Fibroblast of skin of scalp (primary cell): ENCODE measurements around the gene EXOC8. TPM values are rescaled to one million over a fixed set of nuclear protein-coding genes. Genes with fewer than 3 reads are reported as not detected.

Experiments
- DNase-seq: peaks from one replicate; pipeline ENCODE4 v3.0.0-alpha.2; 2013
- polyA plus RNA-seq, 2 experiments: library from polyadenylated mRNA; unstranded; fragments of 120-200 nt; gene quantifications; one replicate each; pipeline ENCODE4 v1.2.1, GENCODE V29; 2013; ENCODE audit not compliant: insufficient read length in 2 of 2

The EXOC8 gene, protein sequence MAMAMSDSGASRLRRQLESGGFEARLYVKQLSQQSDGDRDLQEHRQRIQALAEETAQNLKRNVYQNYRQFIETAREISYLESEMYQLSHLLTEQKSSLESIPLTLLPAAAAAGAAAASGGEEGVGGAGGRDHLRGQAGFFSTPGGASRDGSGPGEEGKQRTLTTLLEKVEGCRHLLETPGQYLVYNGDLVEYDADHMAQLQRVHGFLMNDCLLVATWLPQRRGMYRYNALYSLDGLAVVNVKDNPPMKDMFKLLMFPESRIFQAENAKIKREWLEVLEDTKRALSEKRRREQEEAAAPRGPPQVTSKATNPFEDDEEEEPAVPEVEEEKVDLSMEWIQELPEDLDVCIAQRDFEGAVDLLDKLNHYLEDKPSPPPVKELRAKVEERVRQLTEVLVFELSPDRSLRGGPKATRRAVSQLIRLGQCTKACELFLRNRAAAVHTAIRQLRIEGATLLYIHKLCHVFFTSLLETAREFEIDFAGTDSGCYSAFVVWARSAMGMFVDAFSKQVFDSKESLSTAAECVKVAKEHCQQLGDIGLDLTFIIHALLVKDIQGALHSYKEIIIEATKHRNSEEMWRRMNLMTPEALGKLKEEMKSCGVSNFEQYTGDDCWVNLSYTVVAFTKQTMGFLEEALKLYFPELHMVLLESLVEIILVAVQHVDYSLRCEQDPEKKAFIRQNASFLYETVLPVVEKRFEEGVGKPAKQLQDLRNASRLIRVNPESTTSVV
- polyA plus RNA-seq (2013, experiment 1 of 2; ENCODE audit: insufficient read length), result 6.2 TPM
- 6.9 TPM for polyA plus RNA-seq (2013, experiment 2 of 2; ENCODE audit: insufficient read length)

- peak; percentile 96 for DNase-seq
Measured at GRCh38 chr1:231337472-231338269, at the start of gene EXOC8. EXOC8 (minus strand) TSS chr1:231337852; CDS start chr1:231337745, 107 bp downstream.

DNA sequence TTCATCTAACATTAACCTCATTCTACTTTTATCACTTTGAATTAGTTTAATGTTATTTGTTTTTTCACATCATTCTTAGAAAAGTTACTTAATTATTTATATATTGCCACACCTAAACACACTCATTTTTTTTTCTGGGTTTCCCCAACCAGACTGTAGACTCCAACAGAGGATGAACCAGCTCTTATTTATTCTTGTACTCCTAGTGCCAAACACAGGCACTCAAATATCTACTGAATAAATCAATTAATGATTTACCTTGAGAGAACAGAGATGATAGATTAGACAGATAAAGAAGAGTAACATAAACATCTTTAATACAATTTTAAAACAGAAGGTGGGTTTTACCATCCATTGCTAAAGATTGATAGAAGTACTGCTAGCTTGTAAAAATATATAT lies 48.8 kb upstream of the EXOC8 start:
- no peak for DNase-seq

DNA sequence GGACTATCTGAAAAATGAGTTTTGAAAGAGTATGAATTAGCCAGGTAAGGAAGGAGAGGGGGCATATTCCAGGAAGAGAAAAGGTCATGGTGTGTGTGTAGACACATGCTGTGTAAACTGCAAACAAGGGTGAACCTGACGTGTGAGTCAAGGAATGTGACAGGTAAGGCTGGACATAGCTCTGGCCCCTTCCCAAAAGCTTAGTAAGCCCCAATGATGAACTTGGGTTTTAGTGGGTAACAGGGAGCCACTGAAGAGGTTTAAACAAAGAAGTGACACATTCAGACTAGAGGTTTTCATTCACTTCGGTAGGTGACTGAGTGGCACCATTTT lies 47.7 kb upstream of the EXOC8 start:
- no peak for DNase-seq

DNA sequence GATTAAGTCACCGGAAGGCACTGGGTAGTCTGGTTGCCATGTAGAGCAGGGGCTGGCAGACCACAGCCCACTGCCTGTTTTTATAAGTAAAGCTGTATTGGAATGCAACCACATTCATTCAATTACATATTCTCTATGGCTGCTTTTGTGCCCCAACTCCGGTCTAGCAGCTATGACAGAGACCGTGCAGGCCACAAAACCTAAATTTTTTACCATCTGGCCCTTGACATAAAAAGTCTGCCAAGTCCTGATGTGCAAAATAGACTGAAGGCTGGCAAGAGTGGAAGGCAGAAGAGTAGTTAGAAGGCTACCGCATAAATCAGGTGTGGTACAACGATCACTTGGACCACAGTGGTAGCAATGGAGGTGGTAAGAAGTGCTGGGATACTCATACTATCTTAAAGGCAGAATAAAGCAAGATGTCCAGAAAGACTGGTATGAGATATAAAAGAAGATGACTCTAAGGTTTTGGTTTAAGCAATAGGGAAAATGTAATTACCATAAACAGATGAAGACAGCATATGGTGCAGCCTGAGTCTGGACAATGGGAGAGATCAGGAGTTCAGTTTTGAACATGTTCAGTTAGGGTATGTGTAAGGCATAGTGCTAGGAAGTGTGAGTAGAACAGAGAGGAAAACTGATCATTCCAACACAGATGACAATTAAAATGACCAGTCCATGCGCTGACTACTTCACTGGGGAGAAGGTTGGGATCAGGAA lies 47.2 kb upstream of the EXOC8 start:
- no peak for DNase-seq

GRCh38 chr1:231383159-231383860 lies 45.7 kb upstream of the EXOC8 start:
- DNase-seq, result no peak

GRCh38 chr1:231382426-231382825 lies 44.8 kb upstream of the EXOC8 start:
- DNase-seq, result no peak

GRCh38 chr1:231381729-231382128 lies 44.1 kb upstream of the EXOC8 start:
- DNase-seq, result no peak

- no peak for DNase-seq
Measured at GRCh38 chr1:231376875-231377549, 39.4 kb upstream of the EXOC8 start.

DNA sequence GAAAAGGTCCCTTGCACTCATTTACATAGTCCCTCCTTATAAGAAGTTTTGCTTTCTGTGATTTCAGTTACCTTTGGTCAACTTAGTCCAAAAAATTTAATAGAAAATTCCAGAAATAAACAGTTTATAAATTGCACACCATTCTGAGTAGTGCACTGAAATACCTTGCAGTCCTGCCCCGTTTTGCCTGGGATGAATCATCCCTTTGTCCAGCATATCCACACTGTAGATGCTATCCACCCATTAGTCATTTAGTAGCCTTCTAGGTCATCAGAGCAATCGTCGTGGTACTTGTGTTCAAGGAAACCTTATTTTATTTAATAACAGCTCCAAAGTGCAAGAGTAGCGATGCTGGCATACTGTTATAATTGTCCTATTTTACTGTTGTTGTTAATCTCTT lies 38.4 kb upstream of the EXOC8 start:
- DNase-seq, result no peak

GRCh38 chr1:231374394-231374793 lies 36.7 kb upstream of the EXOC8 start:
- no peak for DNase-seq

GRCh38 chr1:231372501-231372900 lies 34.8 kb upstream of the EXOC8 start:
- DNase-seq, result no peak

DNA sequence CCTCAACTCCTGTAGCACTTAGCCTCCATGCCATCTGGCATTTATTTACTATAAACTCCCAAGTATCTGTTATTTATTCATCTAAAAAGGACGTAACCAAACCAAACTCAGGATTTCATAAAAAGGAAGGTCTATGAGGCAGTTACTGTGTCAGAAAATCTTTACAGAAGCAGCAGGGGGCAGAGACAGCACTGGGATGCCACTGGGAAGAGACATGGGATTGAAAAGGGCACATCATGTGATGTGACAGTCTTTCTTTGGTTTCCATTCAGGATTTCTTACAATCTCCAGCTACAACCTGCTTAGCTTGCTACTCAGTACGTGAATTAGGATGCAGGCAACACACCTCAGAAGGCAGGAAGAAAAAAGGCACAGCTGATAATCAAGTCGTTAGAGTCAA lies 31.6 kb upstream of the EXOC8 start:
- no peak for DNase-seq

DNA sequence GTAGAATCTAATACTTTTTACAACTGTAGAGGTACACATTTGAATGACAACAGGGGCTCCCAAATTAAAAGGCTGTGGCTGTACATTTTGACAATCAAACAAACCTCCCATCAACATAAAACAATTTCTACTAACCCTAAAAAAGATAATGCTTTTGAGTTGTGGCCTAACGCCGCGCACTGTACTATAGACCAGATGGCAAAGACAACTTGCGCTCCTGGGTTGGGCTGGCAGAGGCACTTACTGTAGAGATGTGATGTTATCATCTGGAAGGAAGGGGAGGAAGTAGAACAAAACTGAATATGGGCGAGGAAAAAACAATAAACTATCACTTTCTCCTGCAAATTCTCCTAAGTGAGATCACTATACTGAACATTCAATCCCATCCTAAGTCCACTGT lies 26.5 kb upstream of the EXOC8 start:
- no peak for DNase-seq

GRCh38 chr1:231363624-231364023 lies 26.0 kb upstream of the EXOC8 start:
- DNase-seq, result no peak

- no peak for DNase-seq
Measured at GRCh38 chr1:231362325-231362724, 24.7 kb upstream of the EXOC8 start.

DNA sequence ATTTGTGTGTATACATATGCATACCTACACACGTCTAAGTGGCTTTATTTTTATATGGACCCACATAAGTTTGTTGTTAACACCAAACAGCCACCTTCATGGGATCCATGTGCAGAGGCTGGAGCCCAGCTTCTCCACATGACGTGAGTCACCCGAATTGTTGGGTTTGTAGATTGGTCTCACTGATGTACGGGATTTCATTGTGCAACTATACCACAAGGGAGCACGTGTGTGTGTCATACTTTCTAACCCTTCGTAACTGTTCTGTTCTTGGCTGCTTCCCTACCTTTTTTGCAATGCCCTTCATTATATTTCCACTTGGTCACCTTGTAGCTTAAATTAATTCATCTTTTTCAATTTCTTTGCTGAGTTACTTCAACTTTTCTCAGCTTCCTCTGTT lies 21.5 kb upstream of the EXOC8 start:
- DNase-seq, result peak; percentile 67

GRCh38 chr1:231357831-231358354 lies 20.2 kb upstream of the EXOC8 start:
- DNase-seq, result peak; percentile 69

DNA sequence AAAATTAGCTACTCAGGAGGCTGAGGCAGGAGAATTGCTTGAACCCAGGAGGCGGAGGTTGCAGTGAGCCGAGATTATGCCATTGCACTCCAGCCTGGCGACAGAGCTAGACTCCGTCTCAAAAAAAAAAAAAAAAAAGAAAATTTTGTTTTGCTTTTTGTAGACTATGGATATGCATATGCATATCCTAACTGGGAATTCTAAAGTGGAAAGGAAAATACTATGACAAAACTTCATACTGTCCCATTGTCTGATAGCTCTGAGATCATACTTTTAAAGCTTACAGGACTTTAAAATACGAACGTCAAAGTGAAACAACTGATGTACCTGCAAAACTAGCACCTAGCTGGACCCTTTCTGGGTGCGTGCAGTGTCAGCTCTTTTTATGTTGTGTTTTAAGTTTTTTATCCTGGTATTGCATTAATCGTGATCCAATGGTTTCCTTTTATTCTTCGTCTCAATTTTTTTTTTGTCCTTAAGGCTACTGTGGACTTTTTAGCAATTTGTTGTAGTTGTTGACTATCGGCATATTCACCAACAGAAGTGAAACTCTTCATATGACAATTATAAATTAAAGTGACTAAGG lies 19.6 kb upstream of the EXOC8 start:
- no peak for DNase-seq

- DNase-seq, result no peak
Measured at GRCh38 chr1:231355171-231355570, 17.5 kb upstream of the EXOC8 start.

DNA sequence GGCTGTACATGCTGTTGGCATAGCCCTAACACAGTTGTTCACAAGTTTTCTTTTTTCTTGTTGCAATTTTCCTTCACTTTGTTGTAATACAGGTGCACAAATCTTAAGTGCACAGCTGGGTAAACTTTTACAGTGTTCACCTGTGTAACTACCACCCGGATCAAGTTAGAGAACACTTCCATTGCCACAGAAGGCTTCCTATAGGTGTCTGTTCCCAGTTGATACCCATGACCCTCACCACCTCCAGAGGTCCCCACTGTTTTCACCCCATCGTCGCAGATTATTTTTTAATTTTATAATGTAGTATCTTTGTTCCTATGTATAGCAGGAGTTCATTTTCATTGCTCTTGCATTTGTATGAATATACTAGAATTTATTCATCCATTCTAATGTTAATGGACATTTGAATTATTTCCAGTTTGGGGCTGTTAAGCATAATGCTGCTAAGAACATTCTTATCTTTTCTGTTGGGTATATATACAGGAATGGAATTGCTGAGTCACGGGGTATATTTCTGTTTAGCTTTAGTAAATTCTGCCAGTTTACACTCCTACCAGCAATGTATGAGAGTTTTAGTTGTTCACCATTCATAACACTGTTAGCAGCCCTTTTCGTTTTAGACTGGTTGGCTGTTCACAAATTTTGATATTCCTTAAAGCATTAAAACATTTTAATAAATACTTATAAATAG lies 16.8 kb upstream of the EXOC8 start:
- no peak for DNase-seq
